Measurements from ENCODE around the gene EEF1B2.
"Not testable (repeated sequence)": the region's sequence is repeated elsewhere in the genome, so short reads cannot be mapped to it uniquely, and the experiment has no call there.

The EEF1B2 gene

DNA sequence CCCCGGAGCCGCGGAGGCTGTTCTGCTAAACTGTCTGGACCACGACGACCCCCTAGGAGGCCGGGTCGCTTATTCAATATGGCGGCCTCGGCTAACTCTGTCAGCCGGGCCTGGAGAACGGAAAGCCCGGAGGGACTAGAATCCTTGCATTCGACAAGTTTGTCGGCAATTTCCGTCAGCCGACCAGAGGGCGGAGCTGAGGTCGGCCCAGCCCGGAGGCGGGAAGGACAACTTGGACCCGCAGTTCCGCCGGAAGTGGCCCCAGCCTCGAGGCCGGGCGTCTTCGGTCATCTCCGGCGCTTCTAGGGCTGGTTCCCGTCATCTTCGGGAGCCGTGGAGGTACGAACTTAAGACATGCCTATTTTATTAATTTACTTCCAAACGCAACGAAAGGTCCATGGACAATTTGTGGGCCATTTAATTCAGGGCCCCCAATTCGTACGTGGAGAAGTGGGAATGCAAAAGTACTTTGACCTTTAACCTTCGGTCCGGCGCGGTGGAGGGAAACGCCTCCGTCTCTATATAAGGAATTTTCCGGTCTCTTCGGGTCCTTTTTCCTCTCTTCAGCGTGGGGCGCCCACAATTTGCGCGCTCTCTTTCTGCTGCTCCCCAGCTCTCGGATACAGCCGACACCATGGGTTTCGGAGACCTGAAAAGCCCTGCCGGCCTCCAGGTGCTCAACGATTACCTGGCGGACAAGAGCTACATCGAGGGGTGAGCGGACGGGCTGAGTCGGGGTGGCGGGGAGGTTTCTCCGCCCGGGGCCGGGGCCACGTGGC, at the start of gene EEF1B2, which contains the start of gene NDUFS1:
TSS of gene EEF1B2 (plus strand) at position 550 of the 779 bp plus-strand sequence. CDS start at position 635, 85 bp downstream.
TSS of gene NDUFS1 (minus strand) at position 99 of the 779 bp plus-strand sequence. CDS start 5,766 bp downstream, outside the sequence.
- peaks cover 23% of the 10 kb centered on the region for H3K36me3 ChIP-seq (ENCODE audit: control insufficient read depth, insufficient read depth, low read length)
- no peaks in the 10 kb centered on the region for H3K9me3 ChIP-seq (ENCODE audit: control insufficient read depth, insufficient read depth, low read length)
- peak within 1 kb of the TSS; percentile 91 for H3K4me3 ChIP-seq (ENCODE audit: low read depth, low read length)
- peak within 1 kb of the TSS; percentile 86 for H3K9ac ChIP-seq (ENCODE audit: low read depth, low read length)
- no peaks in the 10 kb centered on the region for H3K4me1 ChIP-seq (ENCODE audit: control insufficient read depth, insufficient read depth, low read length)
- no peaks in the 10 kb centered on the region for H3K27me3 ChIP-seq (ENCODE audit: control insufficient read depth, insufficient read depth, low read length)

DNA sequence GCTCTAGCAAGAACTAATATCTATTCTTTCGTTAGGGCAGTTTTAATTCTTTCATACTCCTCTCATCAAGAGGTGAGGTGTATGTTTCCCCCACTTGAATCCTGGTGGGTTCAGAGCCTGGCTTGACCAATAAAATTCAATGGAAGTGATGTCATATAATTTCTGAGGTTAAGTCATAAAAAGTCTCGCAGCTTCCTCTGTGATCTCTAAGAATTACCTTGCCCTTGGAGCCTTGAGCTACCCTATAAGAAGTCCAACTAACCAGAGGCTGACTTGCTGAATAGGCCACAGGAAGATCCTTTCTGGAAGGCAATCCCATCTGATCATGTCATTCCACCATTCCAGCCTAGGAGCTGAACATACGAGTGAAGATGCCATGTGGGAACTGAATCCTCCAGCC, 47.6 kb upstream of the EEF1B2 start:
- no peak overlapping the region for H3K9ac ChIP-seq (ENCODE audit: low read depth, low read length)
- no peak overlapping the region for H3K4me3 ChIP-seq (ENCODE audit: low read depth, low read length)
- H3K9me3 ChIP-seq (ENCODE audit: control insufficient read depth, insufficient read depth, low read length): no peaks in the 10 kb centered on the region
- H3K27me3 ChIP-seq (ENCODE audit: control insufficient read depth, insufficient read depth, low read length): no peaks in the 10 kb centered on the region
- H3K36me3 ChIP-seq (ENCODE audit: control insufficient read depth, insufficient read depth, low read length): no peaks in the 10 kb centered on the region
- H3K4me1 ChIP-seq (ENCODE audit: control insufficient read depth, insufficient read depth, low read length): no peaks in the 10 kb centered on the region

DNA sequence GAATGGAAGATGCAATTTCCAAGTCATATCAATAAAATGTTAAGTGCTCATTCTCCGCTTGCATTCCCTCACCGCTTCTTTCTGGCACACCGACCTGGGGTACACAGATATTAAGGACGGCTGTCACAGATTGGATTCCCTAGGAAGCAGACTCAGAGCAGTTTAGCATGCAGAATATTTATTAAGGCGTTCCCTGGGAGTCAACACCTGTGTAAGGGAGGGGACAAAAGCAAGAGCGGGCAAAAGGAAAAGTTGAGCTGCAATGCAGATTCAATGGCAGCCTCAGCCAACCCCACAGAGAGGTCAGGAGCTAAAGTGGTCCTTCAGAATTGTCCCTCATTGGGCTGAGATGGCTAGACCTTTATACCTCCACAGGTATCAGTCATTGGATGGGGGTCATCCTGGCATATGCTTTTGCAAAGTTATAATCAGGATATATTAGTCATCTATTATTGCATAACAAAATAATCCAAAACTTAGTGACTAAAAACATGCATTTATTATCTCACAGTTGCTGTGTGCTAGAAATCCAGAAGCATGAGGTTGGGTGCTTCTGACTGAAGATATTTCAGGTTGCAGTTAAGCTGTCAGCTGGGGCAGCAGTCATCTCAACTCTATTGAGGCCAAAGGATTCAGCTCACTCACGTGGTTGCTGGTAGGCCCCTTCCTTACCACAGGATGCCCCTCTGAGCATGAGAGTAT, 46.7 kb upstream of the EEF1B2 start:
- no peaks in the 10 kb centered on the region for H3K4me1 ChIP-seq (ENCODE audit: control insufficient read depth, insufficient read depth, low read length)
- H3K27me3 ChIP-seq (ENCODE audit: control insufficient read depth, insufficient read depth, low read length): no peaks in the 10 kb centered on the region
- no peaks in the 10 kb centered on the region for H3K36me3 ChIP-seq (ENCODE audit: control insufficient read depth, insufficient read depth, low read length)
- no peaks in the 10 kb centered on the region for H3K9me3 ChIP-seq (ENCODE audit: control insufficient read depth, insufficient read depth, low read length)
- H3K9ac ChIP-seq (ENCODE audit: low read depth, low read length): no peak overlapping the region
- no peak overlapping the region for H3K4me3 ChIP-seq (ENCODE audit: low read depth, low read length)

DNA sequence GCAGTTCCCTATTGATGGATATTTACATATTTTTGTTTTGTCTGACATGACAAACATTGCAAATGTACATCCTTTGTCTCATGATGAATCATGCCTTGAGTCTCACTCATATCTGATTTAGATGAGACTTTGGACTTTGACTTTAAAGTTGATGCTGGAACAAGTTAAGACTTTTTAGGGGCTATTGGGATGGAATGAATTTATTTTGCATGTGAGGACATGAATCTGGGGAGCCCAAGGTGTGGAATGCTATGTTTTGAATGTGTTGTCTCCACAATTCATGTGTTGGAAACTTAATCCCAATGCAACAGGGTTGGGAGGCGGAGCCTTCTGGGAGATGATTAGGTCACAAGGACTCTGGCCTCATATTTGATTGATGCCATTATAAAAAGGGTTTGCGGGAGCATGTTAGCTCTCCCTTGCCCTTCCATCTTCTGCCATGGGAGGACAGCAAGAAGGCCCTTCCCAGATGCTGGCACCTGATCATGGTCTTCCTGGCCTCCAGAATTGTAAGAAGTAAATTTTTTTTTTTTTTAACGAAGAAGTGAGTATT, 44.6 kb upstream of the EEF1B2 start:
- Histone ChIP-seq H3K36me3 (ENCODE audit: control insufficient read depth, insufficient read depth, low read length) (peaks cover 2% of the 10 kb centered on the region), H3K4me1 (ENCODE audit: control insufficient read depth, insufficient read depth, low read length) (no peaks in the 10 kb centered on the region), H3K9ac (ENCODE audit: low read depth, low read length) (no peak overlapping the region), H3K4me3 (ENCODE audit: low read depth, low read length) (no peak overlapping the region), H3K27me3 (ENCODE audit: control insufficient read depth, insufficient read depth, low read length) (no peaks in the 10 kb centered on the region), H3K9me3 (ENCODE audit: control insufficient read depth, insufficient read depth, low read length) (no peaks in the 10 kb centered on the region)

DNA sequence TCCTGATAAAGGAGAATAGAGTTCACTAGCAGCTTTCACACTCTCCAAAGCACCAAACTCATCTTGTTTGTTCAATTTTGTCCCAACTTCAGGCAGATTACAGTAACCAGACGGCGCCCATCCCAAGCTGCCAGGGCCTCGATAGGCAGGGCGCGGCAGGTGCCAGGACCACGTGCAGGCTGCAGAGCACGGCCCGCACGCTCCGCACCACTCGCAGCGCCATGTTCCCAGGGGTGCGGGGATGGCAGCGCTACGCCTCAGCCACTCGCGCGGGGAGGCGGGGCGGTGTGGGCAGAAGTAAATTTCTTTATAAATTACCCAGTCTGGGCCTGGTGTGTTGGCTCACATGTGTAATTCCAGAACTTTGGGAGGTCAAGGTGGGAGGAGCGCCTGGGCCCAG, 43.4 kb upstream of the EEF1B2 start:
- Histone ChIP-seq H3K9ac (ENCODE audit: low read depth, low read length) (no peak overlapping the region), H3K36me3 (ENCODE audit: control insufficient read depth, insufficient read depth, low read length) (peaks cover 5% of the 10 kb centered on the region), H3K4me1 (ENCODE audit: control insufficient read depth, insufficient read depth, low read length) (no peaks in the 10 kb centered on the region), H3K9me3 (ENCODE audit: control insufficient read depth, insufficient read depth, low read length) (no peaks in the 10 kb centered on the region), H3K4me3 (ENCODE audit: low read depth, low read length) (no peak overlapping the region), H3K27me3 (ENCODE audit: control insufficient read depth, insufficient read depth, low read length) (no peaks in the 10 kb centered on the region)

DNA sequence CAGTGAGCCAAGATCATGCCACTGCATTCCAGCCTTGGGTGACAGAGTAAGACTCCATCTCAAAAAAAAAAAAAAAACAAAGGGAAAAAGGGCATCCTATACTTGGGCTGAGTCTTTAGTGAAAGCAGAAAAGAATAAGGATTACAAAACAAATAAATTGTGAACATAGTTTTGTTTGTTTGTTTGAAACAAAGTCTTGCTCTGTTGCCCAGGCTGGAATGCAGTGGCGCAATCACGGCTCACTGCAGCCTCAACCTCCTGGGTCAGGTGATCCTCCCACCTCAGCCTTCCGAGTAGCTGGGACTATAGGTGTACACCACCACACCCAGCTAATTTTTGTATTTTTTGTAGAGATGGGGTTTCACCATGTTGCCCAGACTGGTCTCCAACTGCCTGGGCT, 37.1 kb upstream of the EEF1B2 start:
- H3K27me3 ChIP-seq (ENCODE audit: control insufficient read depth, insufficient read depth, low read length); H3K9ac ChIP-seq (ENCODE audit: low read depth, low read length); H3K4me3 ChIP-seq (ENCODE audit: low read depth, low read length); H3K4me1 ChIP-seq (ENCODE audit: control insufficient read depth, insufficient read depth, low read length); H3K9me3 ChIP-seq (ENCODE audit: control insufficient read depth, insufficient read depth, low read length): not testable (repeated sequence)
- H3K36me3 ChIP-seq (ENCODE audit: control insufficient read depth, insufficient read depth, low read length): peaks cover 19% of the 10 kb centered on the region

DNA sequence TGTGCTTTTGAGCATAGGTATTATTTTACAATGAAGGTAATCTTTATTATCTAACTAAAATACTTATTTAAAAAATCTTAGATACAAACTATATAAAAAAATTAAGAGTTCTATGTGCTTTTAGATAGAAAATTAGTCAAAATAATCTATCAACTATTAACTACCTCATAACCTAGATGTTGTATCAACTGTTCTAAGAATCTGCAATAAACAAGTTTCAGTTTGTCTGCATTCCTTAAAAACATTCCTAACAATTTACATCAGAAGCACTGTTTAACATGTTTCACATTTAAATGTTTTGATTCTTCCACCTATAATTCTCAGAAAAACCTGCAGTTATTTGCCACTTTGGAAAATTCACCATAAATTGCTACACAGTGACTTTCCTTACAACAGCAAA, 33.8 kb upstream of the EEF1B2 start:
- Histone ChIP-seq H3K9ac (ENCODE audit: low read depth, low read length) (no peak overlapping the region), H3K4me1 (ENCODE audit: control insufficient read depth, insufficient read depth, low read length) (no peaks in the 10 kb centered on the region), H3K36me3 (ENCODE audit: control insufficient read depth, insufficient read depth, low read length) (peaks cover 20% of the 10 kb centered on the region), H3K27me3 (ENCODE audit: control insufficient read depth, insufficient read depth, low read length) (no peaks in the 10 kb centered on the region), H3K9me3 (ENCODE audit: control insufficient read depth, insufficient read depth, low read length) (no peaks in the 10 kb centered on the region), H3K4me3 (ENCODE audit: low read depth, low read length) (no peak overlapping the region)

DNA sequence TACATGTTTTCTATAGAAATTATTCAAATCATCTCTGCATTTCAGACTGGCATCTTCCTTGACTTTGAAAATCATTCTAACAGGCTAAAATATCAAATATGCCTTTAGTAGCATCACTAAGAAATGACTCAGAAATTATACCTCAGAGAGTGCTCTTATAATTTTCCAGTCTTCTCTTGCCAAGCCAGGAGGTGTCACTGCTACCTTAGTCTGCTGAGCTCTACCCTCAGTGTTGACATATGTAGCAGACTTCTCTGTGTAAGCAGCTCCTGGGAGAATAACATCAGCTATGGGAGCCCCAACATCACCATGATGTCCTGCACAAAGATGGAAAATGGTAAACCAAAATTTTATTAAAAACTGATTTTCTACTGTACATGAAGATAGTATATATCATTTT, 32.0 kb upstream of the EEF1B2 start:
- Histone ChIP-seq H3K4me1 (ENCODE audit: control insufficient read depth, insufficient read depth, low read length) (no peaks in the 10 kb centered on the region), H3K9me3 (ENCODE audit: control insufficient read depth, insufficient read depth, low read length) (no peaks in the 10 kb centered on the region), H3K36me3 (ENCODE audit: control insufficient read depth, insufficient read depth, low read length) (peaks cover 14% of the 10 kb centered on the region), H3K4me3 (ENCODE audit: low read depth, low read length) (no peak overlapping the region), H3K27me3 (ENCODE audit: control insufficient read depth, insufficient read depth, low read length) (no peaks in the 10 kb centered on the region), H3K9ac (ENCODE audit: low read depth, low read length) (no peak overlapping the region)

DNA sequence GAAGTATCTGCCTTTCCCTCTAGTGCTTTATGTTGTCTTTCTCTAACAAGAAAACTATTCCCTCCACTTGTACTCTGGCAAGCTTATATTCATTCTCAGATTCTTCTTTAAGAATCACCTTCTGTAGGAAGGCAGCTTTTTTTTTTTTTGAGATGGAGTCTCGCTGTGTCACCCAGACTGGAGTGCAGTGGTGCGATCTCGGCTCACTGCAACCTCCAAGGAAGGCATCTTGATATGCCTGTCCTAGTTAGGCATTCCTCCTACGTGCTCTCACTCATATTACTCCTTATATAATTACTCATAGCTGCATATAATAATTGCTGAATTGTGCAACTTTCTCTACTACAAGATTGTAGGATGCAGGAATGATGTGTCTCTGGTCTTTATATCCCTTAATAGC, 16.2 kb upstream of the EEF1B2 start:
- H3K27me3 ChIP-seq (ENCODE audit: control insufficient read depth, insufficient read depth, low read length): no peaks in the 10 kb centered on the region
- no peak overlapping the region for H3K4me3 ChIP-seq (ENCODE audit: low read depth, low read length)
- H3K36me3 ChIP-seq (ENCODE audit: control insufficient read depth, insufficient read depth, low read length): peaks cover 35% of the 10 kb centered on the region
- H3K4me1 ChIP-seq (ENCODE audit: control insufficient read depth, insufficient read depth, low read length): no peaks in the 10 kb centered on the region
- H3K9ac ChIP-seq (ENCODE audit: low read depth, low read length): no peak overlapping the region
- H3K9me3 ChIP-seq (ENCODE audit: control insufficient read depth, insufficient read depth, low read length): no peaks in the 10 kb centered on the region

DNA sequence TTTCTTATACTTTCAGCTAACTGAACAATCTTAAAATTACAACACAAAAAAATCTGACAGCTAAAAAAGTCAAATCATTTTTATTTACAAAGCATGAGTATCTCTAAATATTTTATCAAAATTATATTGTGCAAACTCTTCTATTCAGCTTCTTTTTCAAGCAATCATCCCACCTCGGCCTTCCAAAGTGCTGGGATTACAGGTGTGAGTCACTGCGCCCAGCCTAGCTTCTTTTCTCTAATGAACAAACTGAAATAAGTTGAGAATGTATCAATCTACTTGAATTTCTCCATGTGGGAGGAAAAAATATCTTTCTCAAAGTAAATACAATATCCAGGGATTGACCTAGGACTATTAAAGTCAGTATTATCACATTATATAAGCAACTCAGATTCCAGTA, 15.3 kb upstream of the EEF1B2 start:
- no peak overlapping the region for H3K4me3 ChIP-seq (ENCODE audit: low read depth, low read length)
- no peaks in the 10 kb centered on the region for H3K9me3 ChIP-seq (ENCODE audit: control insufficient read depth, insufficient read depth, low read length)
- H3K36me3 ChIP-seq (ENCODE audit: control insufficient read depth, insufficient read depth, low read length): peaks cover 31% of the 10 kb centered on the region
- no peak overlapping the region for H3K9ac ChIP-seq (ENCODE audit: low read depth, low read length)
- H3K4me1 ChIP-seq (ENCODE audit: control insufficient read depth, insufficient read depth, low read length): no peaks in the 10 kb centered on the region
- H3K27me3 ChIP-seq (ENCODE audit: control insufficient read depth, insufficient read depth, low read length): no peaks in the 10 kb centered on the region

DNA sequence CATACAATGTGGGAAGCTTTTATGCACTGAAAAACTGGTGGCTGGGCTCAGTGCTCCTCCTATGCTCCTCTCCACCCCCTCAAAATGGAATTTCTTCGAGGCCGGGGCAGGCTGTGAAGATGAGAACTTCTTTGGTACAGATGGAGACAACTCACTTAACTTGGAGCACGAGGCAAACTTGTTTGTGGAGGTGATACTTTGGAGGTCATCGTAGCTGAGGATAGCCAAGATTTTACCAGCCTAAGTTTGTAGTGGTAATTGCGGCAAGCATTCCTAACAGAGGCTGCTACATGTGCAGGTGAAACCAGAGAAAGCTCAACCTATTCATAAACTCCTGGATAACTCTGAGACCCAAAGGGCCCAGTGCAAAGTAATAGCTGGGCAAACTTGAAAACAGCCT, 14.0 kb upstream of the EEF1B2 start:
- Histone ChIP-seq H3K9me3 (ENCODE audit: control insufficient read depth, insufficient read depth, low read length) (no peaks in the 10 kb centered on the region), H3K9ac (ENCODE audit: low read depth, low read length) (no peak overlapping the region), H3K4me3 (ENCODE audit: low read depth, low read length) (no peak overlapping the region), H3K27me3 (ENCODE audit: control insufficient read depth, insufficient read depth, low read length) (no peaks in the 10 kb centered on the region), H3K36me3 (ENCODE audit: control insufficient read depth, insufficient read depth, low read length) (peaks cover 25% of the 10 kb centered on the region), H3K4me1 (ENCODE audit: control insufficient read depth, insufficient read depth, low read length) (no peaks in the 10 kb centered on the region)

DNA sequence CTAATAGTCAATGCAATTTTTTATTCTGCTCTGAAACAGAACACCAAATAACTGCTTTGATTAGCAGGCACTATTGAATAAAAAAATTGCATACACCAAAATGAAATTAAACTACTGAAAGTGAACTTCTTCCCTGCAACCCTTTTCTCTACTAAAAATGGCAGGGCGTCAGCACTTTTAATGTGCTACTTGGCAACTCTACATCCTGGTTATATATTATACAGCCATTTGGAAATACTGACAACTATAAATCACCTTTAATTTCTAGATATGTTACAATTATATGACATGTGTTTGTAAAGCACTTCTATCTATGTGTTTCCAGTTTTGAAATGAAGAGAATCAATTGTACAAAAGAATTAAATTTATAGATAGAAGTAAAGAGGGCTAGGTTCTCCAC, 10.4 kb upstream of the EEF1B2 start:
- peaks cover 8% of the 10 kb centered on the region for H3K36me3 ChIP-seq (ENCODE audit: control insufficient read depth, insufficient read depth, low read length)
- H3K9me3 ChIP-seq (ENCODE audit: control insufficient read depth, insufficient read depth, low read length): no peaks in the 10 kb centered on the region
- no peak overlapping the region for H3K9ac ChIP-seq (ENCODE audit: low read depth, low read length)
- H3K4me1 ChIP-seq (ENCODE audit: control insufficient read depth, insufficient read depth, low read length): no peaks in the 10 kb centered on the region
- H3K27me3 ChIP-seq (ENCODE audit: control insufficient read depth, insufficient read depth, low read length): no peaks in the 10 kb centered on the region
- no peak overlapping the region for H3K4me3 ChIP-seq (ENCODE audit: low read depth, low read length)

All from iPS-15b (cell line).